Activated CD8-positive, alpha-beta T cell treated with anti-CD3 and anti-CD28 coated beads, Interleukin-2, amount 10 ng/mL, durations not matched to agents 7 days and 5 days (primary cell): Measurements from ENCODE around the gene GNG14. TPM values are rescaled to one million over a fixed set of nuclear protein-coding genes. Genes with fewer than 3 reads are reported as not detected.
"Not testable (repeated sequence)": the region's sequence is repeated elsewhere in the genome, so short reads cannot be mapped to it uniquely, and the experiment has no call there.

Experiments
- ATAC-seq: fragments of 150-1000 bp; cut with Tn5 transposase; one replicate; pipeline ENCODE4 v1.10.0; 2021; ENCODE audit warnings: moderate library complexity
- CTCF ChIA-PET: fragments of 350-600 bp; sonication (Branson Sonifier 250); formaldehyde crosslinking; loops from one replicate; lab custom pipeline; 2021; ENCODE audit warnings: antibody characterized with exemption; lab: Charles Lee
- POLR2A ChIA-PET: fragments of 350-600 bp; sonication (Branson Sonifier 250); formaldehyde crosslinking; loops from one replicate; lab custom pipeline; 2021; ENCODE audit warnings: antibody characterized with exemption; lab: Charles Lee
- DNase-seq: peaks from one replicate; pipeline ENCODE4 v3.0.0-alpha.2; 2020
- H3K27ac Mint-ChIP-seq: one replicate; pipeline ENCODE4 v1.8.0; 2021; ENCODE audit warnings: mild to moderate bottlenecking, mixed read lengths
- H3K27me3 Mint-ChIP-seq: one replicate; pipeline ENCODE4 v1.8.0; 2021; ENCODE audit warnings: low read depth, mixed read lengths
- H3K36me3 Mint-ChIP-seq: one replicate; pipeline ENCODE4 v1.8.0; 2021; ENCODE audit warnings: low read depth, mixed read lengths
- H3K4me1 Mint-ChIP-seq: one replicate; pipeline ENCODE4 v1.8.0; 2021; ENCODE audit warnings: low read depth, mixed read lengths
- H3K4me3 Mint-ChIP-seq: one replicate; pipeline ENCODE4 v1.8.0; 2021; ENCODE audit warnings: mild to moderate bottlenecking, mixed read lengths
- H3K9me3 Mint-ChIP-seq: one replicate; pipeline ENCODE4 v1.8.0; 2022; ENCODE audit warnings: mixed read lengths; ENCODE audit not compliant: insufficient read depth
- total RNA-seq, 2 experiments: library from RNA; stranded (reverse); gene quantifications; one replicate each; pipeline ENCODE4 v1.2.3, GENCODE V29; 2021

The GNG14 gene
- total RNA-seq, 2 experiments from 2014 or later, result not detected

DNA sequence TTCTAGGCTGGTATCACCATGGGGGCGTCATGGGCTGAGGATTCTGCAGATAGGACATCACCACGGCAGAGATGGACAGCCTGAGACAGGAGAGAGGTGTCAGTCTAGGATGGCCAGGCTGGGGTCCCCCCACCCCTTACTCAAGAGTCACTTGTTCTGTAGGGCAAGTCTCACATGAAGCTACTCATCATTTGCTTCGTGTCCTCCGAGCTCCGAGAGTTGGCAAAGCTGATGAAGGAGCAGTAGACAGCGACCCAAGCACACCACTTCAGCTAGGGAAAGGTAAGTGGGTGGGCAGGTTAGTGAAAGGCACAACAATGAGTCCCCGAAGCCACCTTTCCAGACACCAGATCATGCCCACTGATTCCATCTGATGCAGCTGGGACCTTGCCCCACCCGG, 19.5 kb upstream of the GNG14 start:
- no peaks in the 10 kb centered on the region for H3K9me3 Mint-ChIP-seq
- POLR2A ChIA-PET, result interaction anchor here (0.6 to 1.9 kb wide), 6 partner anchors 12 to 505 kb away, joined by 3 to 14 read pairs (median 4); partner anchors contain the start of genes DHPS, GET3 and ZNF136
- H3K4me3 Mint-ChIP-seq, result peak overlapping the region; percentile 86
- ATAC-seq, result no peak
- no peaks in the 10 kb centered on the region for H3K27me3 Mint-ChIP-seq
- peaks cover 54% of the 10 kb centered on the region for H3K4me1 Mint-ChIP-seq
- DNase-seq, result no peak
- H3K27ac Mint-ChIP-seq, result peak overlapping the region; percentile 100
- CTCF ChIA-PET, result interaction anchor here (1.1 to 1.8 kb wide), 2 partner anchors 105 to 577 kb away, joined by 4 read pairs; no protein-coding TSS in a partner anchor
- H3K36me3 Mint-ChIP-seq, result peaks cover 40% of the 10 kb centered on the region

DNA sequence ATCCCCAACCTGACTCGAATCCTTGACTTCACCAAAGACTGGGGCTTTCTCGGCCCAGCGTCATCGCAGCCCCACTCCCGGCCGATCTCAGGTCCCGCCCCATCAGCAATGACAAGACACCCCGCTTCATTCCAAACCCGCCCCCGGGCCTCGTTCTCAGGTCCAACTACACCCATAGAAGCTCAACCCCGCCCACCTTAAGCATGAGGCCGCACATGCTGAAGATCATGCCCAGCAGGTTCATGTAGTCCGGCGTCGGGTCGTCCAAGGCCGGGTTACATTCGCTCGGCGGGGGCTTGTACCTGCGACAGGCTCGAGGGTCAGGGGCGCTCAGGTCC, 18.9 kb upstream of the GNG14 start:
- Mint-ChIP-seq H3K27me3 (no peaks in the 10 kb centered on the region), H3K36me3 (peaks cover 36% of the 10 kb centered on the region), H3K9me3 (no peaks in the 10 kb centered on the region), H3K4me1 (peaks cover 51% of the 10 kb centered on the region), H3K4me3 (peak overlapping the region; percentile 86), H3K27ac (peak overlapping the region; percentile 100)
- CTCF ChIA-PET, result interaction anchor here (0.7 to 1.8 kb wide), 5 partner anchors 9 to 578 kb away, joined by 3 to 6 read pairs (median 4); no protein-coding TSS in a partner anchor
- DNase-seq (peak; percentile 74), ATAC-seq (peak; percentile 24)
- POLR2A ChIA-PET, result interaction anchor here (0.6 to 1.9 kb wide), 6 partner anchors 9 to 506 kb away, joined by 3 to 14 read pairs (median 4); partner anchors contain the start of genes DHPS, GET3 and ZNF136

DNA sequence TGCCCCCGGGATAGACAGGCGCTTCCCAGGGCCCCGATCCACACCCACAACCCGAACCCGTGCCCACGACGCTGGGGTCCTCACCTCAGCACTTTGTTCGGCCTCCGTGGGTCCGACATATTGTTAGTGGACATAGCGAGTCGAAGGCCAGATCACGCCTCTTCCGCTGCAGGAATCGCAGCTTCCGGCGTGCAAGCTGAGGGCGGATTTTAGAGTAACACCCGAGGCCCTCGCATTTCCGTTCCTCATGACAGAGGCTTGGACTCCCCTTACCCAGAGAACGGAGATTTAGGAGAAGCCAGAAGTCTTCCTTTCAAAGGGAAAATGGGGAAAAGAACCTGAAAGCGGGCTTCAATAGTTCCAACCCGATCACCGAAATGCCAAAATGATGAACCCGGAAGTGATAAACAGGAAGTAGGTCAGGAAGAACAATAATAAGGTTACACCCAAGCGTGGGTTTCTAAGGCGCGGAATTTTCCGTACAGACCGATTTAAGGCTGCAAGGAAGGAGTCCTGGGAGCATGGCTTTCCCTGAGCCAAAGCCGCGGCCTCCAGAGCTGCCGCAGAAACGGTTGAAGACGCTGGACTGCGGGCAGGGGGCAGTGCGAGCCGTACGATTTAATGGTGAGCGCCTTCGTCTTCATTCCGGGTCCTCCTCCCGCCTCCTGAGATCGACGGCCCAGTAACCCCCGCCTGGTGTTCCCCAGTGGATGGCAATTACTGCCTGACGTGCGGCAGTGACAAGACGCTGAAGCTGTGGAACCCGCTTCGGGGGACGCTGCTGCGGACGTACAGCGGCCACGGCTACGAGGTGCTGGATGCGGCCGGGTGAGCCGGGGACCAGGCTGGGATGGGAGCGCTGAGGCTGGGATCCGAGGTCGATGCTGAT, 18.3 kb upstream of the GNG14 start:
- Mint-ChIP-seq H3K9me3 (no peaks in the 10 kb centered on the region), H3K4me3 (peak overlapping the region; percentile 86), H3K27me3 (no peaks in the 10 kb centered on the region), H3K27ac (peak overlapping the region; percentile 100), H3K36me3 (peaks cover 36% of the 10 kb centered on the region), H3K4me1 (peaks cover 46% of the 10 kb centered on the region)
- POLR2A ChIA-PET, result interaction anchor here (0.6 to 1.9 kb wide), 7 partner anchors 9 to 204 kb away, joined by 3 to 14 read pairs (median 4); partner anchors contain the start of genes DHPS and GET3
- DNase-seq, result peak; percentile 82
- CTCF ChIA-PET, result interaction anchor here (0.7 to 1.8 kb wide), 7 partner anchors 9 to 578 kb away, joined by 3 to 6 read pairs (median 4); no protein-coding TSS in a partner anchor
- ATAC-seq, result peak; percentile 36

DNA sequence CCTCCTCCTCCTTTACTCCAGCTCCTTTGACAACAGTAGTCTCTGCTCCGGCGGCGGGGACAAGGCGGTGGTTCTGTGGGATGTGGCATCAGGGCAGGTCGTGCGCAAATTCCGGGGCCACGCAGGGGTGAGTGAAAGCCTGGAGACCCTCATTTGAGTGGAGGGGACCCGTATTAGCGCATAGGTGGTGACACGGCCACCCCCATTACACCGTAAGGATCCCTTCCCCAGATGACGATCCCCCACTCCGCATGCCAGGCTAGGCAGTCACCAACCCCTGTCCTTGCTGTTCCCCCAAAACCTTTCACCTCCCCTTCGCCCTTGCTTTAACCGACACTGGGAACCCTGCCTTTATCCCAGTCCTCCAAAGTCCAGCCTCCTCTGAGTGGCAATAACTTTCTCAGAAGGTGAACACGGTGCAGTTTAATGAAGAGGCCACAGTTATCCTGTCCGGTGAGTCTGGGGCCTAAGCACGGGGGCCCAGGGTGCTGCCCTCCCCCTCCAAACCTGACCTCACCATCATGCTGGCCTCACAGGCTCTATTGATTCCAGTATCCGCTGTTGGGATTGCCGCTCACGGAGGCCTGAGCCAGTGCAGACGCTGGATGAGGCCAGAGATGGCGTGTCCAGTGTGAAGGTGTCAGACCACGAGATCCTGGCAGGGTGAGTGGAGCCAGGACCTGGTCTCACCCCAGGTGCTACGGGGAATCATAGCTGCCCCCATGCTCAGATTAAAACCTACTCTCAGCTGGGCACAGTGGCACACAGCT, 17.5 kb upstream of the GNG14 start:
- H3K36me3 Mint-ChIP-seq, result peaks cover 32% of the 10 kb centered on the region
- no peaks in the 10 kb centered on the region for H3K9me3 Mint-ChIP-seq
- H3K27me3 Mint-ChIP-seq, result no peaks in the 10 kb centered on the region
- H3K4me1 Mint-ChIP-seq, result peaks cover 38% of the 10 kb centered on the region
- peak overlapping the region; percentile 86 for H3K4me3 Mint-ChIP-seq
- ATAC-seq (no peak), DNase-seq (no peak)
- ChIA-PET POLR2A (interaction anchor here (0.6 to 1.9 kb wide), 5 partner anchors 10 to 204 kb away, joined by 3 to 14 read pairs (median 4); partner anchors contain the start of gene DHPS), CTCF (interaction anchor here (1.0 to 1.8 kb wide), 3 partner anchors 107 to 177 kb away, joined by 3 to 4 read pairs (median 3); no protein-coding TSS in a partner anchor)
- H3K27ac Mint-ChIP-seq, result peak overlapping the region; percentile 100

DNA sequence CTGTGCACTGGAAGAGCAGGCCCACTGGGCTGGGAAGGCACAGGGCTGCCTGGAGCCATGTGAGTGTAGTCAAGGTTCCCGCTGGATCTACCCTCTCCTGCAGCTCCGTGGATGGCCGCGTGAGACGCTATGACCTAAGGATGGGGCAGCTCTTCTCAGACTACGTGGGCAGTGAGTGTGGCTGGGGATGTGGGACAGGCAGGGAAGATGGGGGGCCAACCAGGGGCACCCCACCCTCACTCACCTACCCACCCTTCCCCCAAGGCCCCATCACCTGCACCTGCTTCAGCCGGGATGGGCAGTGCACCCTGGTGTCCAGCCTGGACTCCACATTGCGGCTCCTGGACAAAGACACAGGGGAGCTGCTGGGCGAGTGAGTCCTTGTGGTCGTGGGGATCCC, 15.1 kb upstream of the GNG14 start:
- ATAC-seq (no peak), DNase-seq (no peak)
- CTCF ChIA-PET, result interaction anchor here (1.2 to 2.3 kb wide), 10 partner anchors 9 to 177 kb away, joined by 3 to 13 read pairs (median 6); partner anchors contain the start of genes DHPS, FBXW9, ZNF490 and ZNF791
- H3K4me1 Mint-ChIP-seq, result peaks cover 34% of the 10 kb centered on the region
- H3K27me3 Mint-ChIP-seq, result no peaks in the 10 kb centered on the region
- H3K9me3 Mint-ChIP-seq, result no peaks in the 10 kb centered on the region
- POLR2A ChIA-PET, result interaction anchor here (1.6 kb wide), 1 partner anchor 109 kb away, joined by 4 read pairs; no protein-coding TSS in a partner anchor
- peaks cover 47% of the 10 kb centered on the region for H3K36me3 Mint-ChIP-seq
- no peak overlapping the region for H3K27ac Mint-ChIP-seq
- H3K4me3 Mint-ChIP-seq, result no peak overlapping the region

DNA sequence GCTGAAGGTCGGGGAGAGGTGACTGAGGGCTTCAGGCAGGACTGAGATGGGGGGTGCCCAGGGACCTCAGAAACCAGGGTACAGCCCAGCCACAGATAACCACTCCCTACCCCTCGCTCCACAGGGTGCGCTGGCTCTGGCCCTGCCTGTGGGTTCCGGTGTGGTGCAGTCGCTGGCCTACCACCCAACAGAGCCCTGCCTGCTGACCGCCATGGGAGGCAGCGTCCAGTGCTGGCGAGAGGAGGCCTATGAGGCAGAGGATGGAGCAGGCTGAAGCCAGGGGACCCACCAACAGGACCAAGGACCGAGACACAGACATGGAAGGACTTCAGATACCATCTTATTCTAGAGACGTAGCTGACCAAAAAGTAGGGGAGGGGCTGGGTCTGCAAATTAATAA, 12.4 kb upstream of the GNG14 start:
- H3K9me3 Mint-ChIP-seq, result no peaks in the 10 kb centered on the region
- no peaks in the 10 kb centered on the region for H3K27me3 Mint-ChIP-seq
- H3K4me3 Mint-ChIP-seq, result no peak overlapping the region
- POLR2A ChIA-PET, result no interaction called here
- peaks cover 52% of the 10 kb centered on the region for H3K36me3 Mint-ChIP-seq
- H3K27ac Mint-ChIP-seq, result no peak overlapping the region
- H3K4me1 Mint-ChIP-seq, result peaks cover 29% of the 10 kb centered on the region
- ATAC-seq (no peak), DNase-seq (no peak)
- CTCF ChIA-PET, result interaction anchor here (2.1 kb wide), 1 partner anchor 82 kb away, joined by 5 read pairs; no protein-coding TSS in a partner anchor

DNA sequence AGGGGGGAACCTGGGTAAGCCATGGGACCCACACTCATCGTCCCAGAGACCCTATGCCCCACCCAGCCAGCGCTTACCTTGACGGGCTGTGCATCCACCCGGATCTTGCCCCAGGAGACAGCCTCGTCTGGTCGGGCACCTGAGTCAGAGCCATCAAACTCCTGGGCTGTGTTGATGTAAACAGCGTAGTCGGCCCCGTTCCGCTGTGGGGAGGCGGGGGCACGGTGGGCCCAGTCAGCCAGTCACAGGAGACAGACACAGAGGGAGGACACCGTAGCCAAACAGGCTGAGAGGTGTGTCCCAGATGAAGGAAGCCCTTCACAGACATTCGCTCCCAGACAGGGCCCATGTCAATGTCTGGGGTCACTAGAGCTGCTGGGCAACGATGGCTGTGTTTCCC, 11.9 kb upstream of the GNG14 start:
- DNase-seq, result no peak
- H3K36me3 Mint-ChIP-seq, result peaks cover 52% of the 10 kb centered on the region
- H3K4me3 Mint-ChIP-seq, result no peak overlapping the region
- peaks cover 25% of the 10 kb centered on the region for H3K4me1 Mint-ChIP-seq
- H3K9me3 Mint-ChIP-seq, result no peaks in the 10 kb centered on the region
- H3K27me3 Mint-ChIP-seq, result no peaks in the 10 kb centered on the region
- no peak for ATAC-seq
- POLR2A ChIA-PET, result interaction anchor here (1.0 kb wide), 1 partner anchor 19 kb away, joined by 3 read pairs; no protein-coding TSS in a partner anchor
- H3K27ac Mint-ChIP-seq, result no peak overlapping the region
- CTCF ChIA-PET, result interaction anchor here (0.7 to 2.7 kb wide), 9 partner anchors 17 to 172 kb away, joined by 3 to 10 read pairs (median 5); partner anchors contain the start of gene TRIR

DNA sequence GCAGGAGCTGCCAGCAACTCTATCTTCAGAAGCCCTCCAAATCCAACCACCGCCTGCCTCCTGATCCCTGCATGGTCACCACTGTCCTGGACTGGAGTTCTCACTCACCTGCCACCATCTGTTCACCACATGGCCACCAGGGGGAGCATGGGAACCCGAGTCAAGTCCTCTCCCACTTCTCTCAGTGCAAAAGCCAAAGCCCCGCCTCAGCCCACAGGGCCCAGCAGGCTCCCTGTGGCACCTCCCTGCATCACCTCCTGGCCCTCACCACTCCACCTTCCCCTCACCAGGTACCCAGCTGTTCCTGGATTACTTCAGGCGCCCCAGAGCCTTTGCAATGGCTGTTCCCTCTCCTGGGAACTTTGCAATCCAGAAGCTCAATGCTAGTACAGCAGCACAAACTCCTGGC, 11.4 kb upstream of the GNG14 start:
- peaks cover 55% of the 10 kb centered on the region for H3K36me3 Mint-ChIP-seq
- ATAC-seq (peak; percentile 56), DNase-seq (peak; percentile 92)
- H3K9me3 Mint-ChIP-seq, result no peaks in the 10 kb centered on the region
- peak overlapping the region; percentile 27 for H3K27ac Mint-ChIP-seq
- H3K27me3 Mint-ChIP-seq, result no peaks in the 10 kb centered on the region
- ChIA-PET POLR2A (interaction anchor here (1.0 to 1.5 kb wide), 2 partner anchors 9 to 19 kb away, joined by 3 to 4 read pairs; no protein-coding TSS in a partner anchor), CTCF (interaction anchor here (0.7 to 2.7 kb wide), 13 partner anchors 17 to 171 kb away, joined by 3 to 10 read pairs (median 4); partner anchors contain the start of genes FBXW9 and TRIR)
- no peak overlapping the region for H3K4me3 Mint-ChIP-seq
- peaks cover 28% of the 10 kb centered on the region for H3K4me1 Mint-ChIP-seq

DNA sequence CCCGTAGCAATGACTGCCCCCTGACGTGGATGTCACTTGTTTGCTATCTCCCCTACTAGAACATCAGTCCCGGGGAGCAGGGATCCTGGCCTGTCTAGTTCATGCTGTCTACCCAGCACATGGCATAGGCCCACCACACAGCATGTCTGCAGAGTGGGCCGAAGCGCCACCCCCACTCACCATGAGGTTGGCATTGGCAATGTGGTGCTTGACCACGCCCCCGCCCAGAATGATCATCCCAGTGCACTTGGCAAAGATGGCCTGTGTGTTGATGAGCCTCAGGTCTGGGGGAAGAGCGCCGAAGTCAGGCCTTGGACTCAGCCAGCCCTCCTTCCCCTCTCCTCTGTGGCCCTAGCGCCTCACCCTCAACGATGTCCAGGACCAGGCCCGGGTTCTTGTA, 10.9 kb upstream of the GNG14 start:
- no peak overlapping the region for H3K27ac Mint-ChIP-seq
- no peaks in the 10 kb centered on the region for H3K27me3 Mint-ChIP-seq
- no peak overlapping the region for H3K4me3 Mint-ChIP-seq
- peaks cover 53% of the 10 kb centered on the region for H3K36me3 Mint-ChIP-seq
- CTCF ChIA-PET, result interaction anchor here (0.7 to 2.7 kb wide), 13 partner anchors 8 to 171 kb away, joined by 3 to 10 read pairs (median 4); partner anchors contain the start of genes FBXW9 and TRIR
- no peak for DNase-seq
- POLR2A ChIA-PET, result interaction anchor here (1.0 to 1.5 kb wide), 2 partner anchors 9 to 18 kb away, joined by 3 to 4 read pairs; no protein-coding TSS in a partner anchor
- ATAC-seq, result no peak
- H3K4me1 Mint-ChIP-seq, result peaks cover 27% of the 10 kb centered on the region
- no peaks in the 10 kb centered on the region for H3K9me3 Mint-ChIP-seq

DNA sequence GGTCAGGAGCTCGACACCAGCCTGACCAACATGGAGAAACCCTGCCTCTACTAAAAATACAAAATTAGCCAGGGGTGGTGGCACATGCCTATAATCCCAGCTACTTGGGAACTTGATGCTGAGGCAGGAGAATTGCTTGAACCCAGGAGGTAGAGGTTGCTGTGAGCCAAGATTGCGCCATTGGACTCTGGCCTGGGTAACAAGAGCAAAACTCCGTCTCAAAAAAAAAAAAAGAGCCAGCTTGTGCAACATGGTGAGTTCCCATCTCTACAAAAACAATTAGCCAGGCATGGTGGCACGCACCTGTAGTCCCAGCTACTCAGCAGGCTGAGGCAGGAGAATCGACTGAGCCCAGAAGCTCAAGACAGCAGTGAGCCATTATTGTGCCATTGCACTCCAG, 9.8 kb upstream of the GNG14 start:
- peaks cover 48% of the 10 kb centered on the region for H3K36me3 Mint-ChIP-seq
- POLR2A ChIA-PET, result interaction anchor here (1.1 to 1.2 kb wide), 2 partner anchors 9 to 18 kb away, joined by 3 to 4 read pairs; a partner anchor contains a TSS
- H3K27ac Mint-ChIP-seq, H3K27me3 Mint-ChIP-seq, H3K9me3 Mint-ChIP-seq, DNase-seq, ATAC-seq, H3K4me3 Mint-ChIP-seq: not testable (repeated sequence)
- CTCF ChIA-PET, result interaction anchor here (1.2 to 2.7 kb wide), 5 partner anchors 9 to 170 kb away, joined by 3 to 10 read pairs (median 6); a partner anchor contains a TSS
- peaks cover 24% of the 10 kb centered on the region for H3K4me1 Mint-ChIP-seq
